ENCODE measurements around the gene C17orf50.

- TF ChIP-seq CTCF (IDR thresholded peaks at IDR 0.05) (no peak), POLR2AphosphoS5 (IDR thresholded peaks at IDR 0.05) (no peak), POLR2A (IDR thresholded peaks at IDR 0.05) (no peak)
These were observed 27.9 kb upstream of the C17orf50 start for GRCh38 chr17:35732806-35733136.

All from breast epithelium (tissue), 3 donors.